ENCODE measurements around the gene ZPR1. TPM values are rescaled to one million over a fixed set of nuclear protein-coding genes. Genes with fewer than 3 reads are reported as not detected.

Gene ZPR1
- total RNA-seq, 2 donors from 2014 or later, result 31.1 to 40.7 TPM

DNA sequence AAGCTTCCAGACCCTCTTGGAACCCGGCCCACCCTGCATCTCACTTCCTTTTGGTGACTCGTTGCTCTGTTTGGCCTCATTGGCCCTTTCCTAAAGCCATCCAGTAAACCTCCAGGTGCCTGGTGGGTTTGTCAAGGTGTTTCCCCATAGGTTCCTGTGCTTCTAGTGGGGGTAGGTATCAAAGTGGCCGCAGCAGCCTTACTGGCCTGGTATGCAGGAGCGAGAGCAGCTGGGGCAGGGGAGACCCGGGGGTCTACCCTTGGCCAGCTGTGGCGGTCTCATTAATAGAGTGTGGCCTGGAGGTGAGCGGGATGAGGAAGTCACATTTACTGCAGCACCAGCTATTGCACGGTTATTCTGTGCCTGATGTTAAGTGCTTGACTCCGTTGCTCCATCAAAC lies 31.2 kb upstream of the ZPR1 start:
- H3K27me3 ChIP-seq, result no peaks in the 10 kb centered on the region
- intact Hi-C loops (cut with DNase I), result no loop called here
- H3K9me3 ChIP-seq, result no peaks in the 10 kb centered on the region
- H3K9ac ChIP-seq (ENCODE audit: low read depth in 2 of 2, low read length in 2 of 2), result no peak overlapping the region
- no peaks in the 10 kb centered on the region for H3K4me1 ChIP-seq
- H3K36me3 ChIP-seq, result no peaks in the 10 kb centered on the region
- DNase-seq, result no peak
- no peak overlapping the region for H3K27ac ChIP-seq
- TF ChIP-seq, protein P1, sequence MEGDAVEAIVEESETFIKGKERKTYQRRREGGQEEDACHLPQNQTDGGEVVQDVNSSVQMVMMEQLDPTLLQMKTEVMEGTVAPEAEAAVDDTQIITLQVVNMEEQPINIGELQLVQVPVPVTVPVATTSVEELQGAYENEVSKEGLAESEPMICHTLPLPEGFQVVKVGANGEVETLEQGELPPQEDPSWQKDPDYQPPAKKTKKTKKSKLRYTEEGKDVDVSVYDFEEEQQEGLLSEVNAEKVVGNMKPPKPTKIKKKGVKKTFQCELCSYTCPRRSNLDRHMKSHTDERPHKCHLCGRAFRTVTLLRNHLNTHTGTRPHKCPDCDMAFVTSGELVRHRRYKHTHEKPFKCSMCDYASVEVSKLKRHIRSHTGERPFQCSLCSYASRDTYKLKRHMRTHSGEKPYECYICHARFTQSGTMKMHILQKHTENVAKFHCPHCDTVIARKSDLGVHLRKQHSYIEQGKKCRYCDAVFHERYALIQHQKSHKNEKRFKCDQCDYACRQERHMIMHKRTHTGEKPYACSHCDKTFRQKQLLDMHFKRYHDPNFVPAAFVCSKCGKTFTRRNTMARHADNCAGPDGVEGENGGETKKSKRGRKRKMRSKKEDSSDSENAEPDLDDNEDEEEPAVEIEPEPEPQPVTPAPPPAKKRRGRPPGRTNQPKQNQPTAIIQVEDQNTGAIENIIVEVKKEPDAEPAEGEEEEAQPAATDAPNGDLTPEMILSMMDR (IDR thresholded peaks at IDR 0.05), result no peak
- H3K4me3 ChIP-seq, result no peak overlapping the region

DNA sequence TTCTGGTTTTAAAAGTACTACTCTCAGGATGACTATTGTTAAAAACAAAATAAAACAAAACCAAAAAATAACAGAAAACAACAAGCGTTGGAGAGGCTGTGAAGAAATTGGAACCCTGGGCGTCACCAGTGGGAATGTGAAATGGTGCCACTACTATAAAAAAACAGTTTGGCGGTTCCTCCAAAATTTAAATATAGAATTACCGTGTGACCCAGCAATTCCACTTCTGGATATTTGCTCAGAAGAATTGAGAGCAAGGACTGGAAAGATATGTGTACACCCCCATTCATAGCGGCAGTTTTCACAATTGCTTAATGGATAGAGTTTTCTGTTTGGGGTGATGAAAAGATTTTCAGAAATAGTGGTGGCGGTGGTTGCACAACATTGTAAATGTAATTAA lies 26.7 kb upstream of the ZPR1 start:
- H3K9ac ChIP-seq (ENCODE audit: low read depth in 2 of 2, low read length in 2 of 2), result no peak overlapping the region
- H3K27ac ChIP-seq, result no peak overlapping the region
- no peak overlapping the region for H3K4me3 ChIP-seq
- no peaks in the 10 kb centered on the region for H3K9me3 ChIP-seq
- no peaks in the 10 kb centered on the region for H3K4me1 ChIP-seq
- intact Hi-C loops (cut with DNase I), result no loop called here
- TF ChIP-seq, protein P1 (IDR thresholded peaks at IDR 0.05), result no peak
- no peak for DNase-seq
- no peaks in the 10 kb centered on the region for H3K36me3 ChIP-seq
- no peaks in the 10 kb centered on the region for H3K27me3 ChIP-seq

DNA sequence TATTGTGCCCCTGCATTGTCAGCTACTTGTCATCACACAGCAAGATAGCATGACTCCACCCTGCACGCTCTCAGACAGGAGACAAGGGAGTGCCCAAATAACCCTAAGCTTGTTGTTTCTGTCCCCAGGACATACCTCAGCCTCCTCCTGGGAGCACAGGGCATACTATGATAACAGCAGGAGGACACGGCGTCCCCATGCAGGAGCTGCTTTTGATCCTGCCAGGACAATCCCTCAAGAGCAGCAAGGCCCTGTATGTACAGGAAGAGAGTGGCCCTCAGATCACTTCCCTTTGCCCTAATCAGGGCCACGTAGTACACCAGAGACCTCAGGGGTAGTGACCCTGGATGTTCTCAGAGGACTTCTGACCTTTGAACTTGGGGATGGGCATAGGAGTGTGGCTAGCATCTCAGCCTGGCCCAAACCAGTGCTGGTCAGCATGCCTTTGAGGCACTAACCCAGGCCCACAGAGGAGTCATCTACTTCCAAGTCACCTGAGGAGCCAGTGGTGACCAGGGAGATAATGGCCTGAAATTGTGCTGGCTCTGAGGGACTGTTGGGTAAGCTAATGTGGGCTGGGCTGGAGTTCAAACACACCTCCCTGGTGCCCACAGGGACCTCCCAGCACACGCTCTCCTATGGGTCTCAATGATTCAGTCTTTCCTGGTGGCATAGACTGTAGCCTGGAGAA lies 26.1 kb upstream of the ZPR1 start:
- Histone ChIP-seq H3K4me3 (no peak overlapping the region), H3K27me3 (no peaks in the 10 kb centered on the region), H3K9ac (ENCODE audit: low read depth in 2 of 2, low read length in 2 of 2) (no peak overlapping the region), H3K9me3 (no peaks in the 10 kb centered on the region), H3K36me3 (no peaks in the 10 kb centered on the region), H3K27ac (no peak overlapping the region), H3K4me1 (no peaks in the 10 kb centered on the region)
- intact Hi-C loops (cut with DNase I), result no loop called here
- TF ChIP-seq, protein P1 (IDR thresholded peaks at IDR 0.05), result no peak
- no peak for DNase-seq

DNA sequence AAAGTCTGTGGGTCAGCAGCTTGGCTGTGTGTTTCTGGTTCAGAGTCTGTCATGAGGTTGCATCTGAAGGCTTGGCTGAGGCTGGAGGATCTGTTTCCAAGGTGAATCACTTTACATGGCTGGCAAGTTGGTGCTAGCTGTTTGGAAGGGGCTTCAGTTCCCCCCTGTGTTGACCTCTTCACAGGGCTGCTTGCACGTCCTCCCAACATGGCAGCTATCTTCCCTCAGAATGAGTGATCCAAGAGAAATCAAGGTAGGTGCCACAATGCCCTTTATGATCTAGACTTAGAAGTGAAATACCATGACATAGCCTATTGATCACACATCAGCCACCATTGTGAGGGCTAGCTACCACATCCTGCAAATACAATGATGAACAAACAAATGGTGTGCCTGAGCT lies 25.3 kb upstream of the ZPR1 start:
- H3K4me3 ChIP-seq, result no peak overlapping the region
- H3K36me3 ChIP-seq, result no peaks in the 10 kb centered on the region
- no peaks in the 10 kb centered on the region for H3K9me3 ChIP-seq
- TF ChIP-seq, protein P1 (IDR thresholded peaks at IDR 0.05), result no peak
- H3K4me1 ChIP-seq, result no peaks in the 10 kb centered on the region
- H3K27me3 ChIP-seq, result no peaks in the 10 kb centered on the region
- H3K27ac ChIP-seq, result no peak overlapping the region
- no peak overlapping the region for H3K9ac ChIP-seq (ENCODE audit: low read depth in 2 of 2, low read length in 2 of 2)
- intact Hi-C loops (cut with DNase I), result no loop called here
- no peak for DNase-seq

DNA sequence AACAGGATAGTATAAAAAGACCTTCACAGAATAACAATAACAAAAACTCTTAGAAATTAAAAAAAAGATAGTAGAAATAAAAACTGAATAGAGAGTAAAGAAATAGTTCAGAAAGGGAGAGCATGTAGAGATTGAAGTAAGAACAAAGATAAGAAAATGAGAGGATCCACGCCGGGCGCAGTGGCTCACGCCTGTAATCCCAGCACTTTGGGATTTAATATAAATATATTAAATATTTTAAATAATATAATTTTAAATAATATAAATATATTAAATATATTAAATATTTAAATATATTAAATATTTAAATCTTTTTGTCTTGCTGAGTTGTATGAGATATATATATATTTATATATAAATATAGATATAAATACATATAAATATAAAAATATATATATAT lies 24.3 kb upstream of the ZPR1 start:
- TF ChIP-seq, protein P1 (IDR thresholded peaks at IDR 0.05), result no peak
- no peaks in the 10 kb centered on the region for H3K9me3 ChIP-seq
- H3K36me3 ChIP-seq, result no peaks in the 10 kb centered on the region
- no peaks in the 10 kb centered on the region for H3K4me1 ChIP-seq
- no peak overlapping the region for H3K4me3 ChIP-seq
- H3K27me3 ChIP-seq, result no peaks in the 10 kb centered on the region
- intact Hi-C loops (cut with DNase I), result no loop called here
- no peak overlapping the region for H3K27ac ChIP-seq
- DNase-seq, result no peak
- no peak overlapping the region for H3K9ac ChIP-seq (ENCODE audit: low read depth in 2 of 2, low read length in 2 of 2)

Data from colonic mucosa (tissue), 4 donors.